ENCODE measurements around the gene MORC1.

- TF ChIP-seq BHLHE40 (IDR thresholded peaks at IDR 0.05; ENCODE audit: low read depth, low read length) = no peak
- TF ChIP-seq, protein P1, sequence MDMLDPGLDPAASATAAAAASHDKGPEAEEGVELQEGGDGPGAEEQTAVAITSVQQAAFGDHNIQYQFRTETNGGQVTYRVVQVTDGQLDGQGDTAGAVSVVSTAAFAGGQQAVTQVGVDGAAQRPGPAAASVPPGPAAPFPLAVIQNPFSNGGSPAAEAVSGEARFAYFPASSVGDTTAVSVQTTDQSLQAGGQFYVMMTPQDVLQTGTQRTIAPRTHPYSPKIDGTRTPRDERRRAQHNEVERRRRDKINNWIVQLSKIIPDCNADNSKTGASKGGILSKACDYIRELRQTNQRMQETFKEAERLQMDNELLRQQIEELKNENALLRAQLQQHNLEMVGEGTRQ (IDR thresholded peaks at IDR 0.05) = no peak
- no peak for TF ChIP-seq CTCF (IDR thresholded peaks at IDR 0.05)
- TF ChIP-seq ZFP36 (IDR thresholded peaks at IDR 0.05; ENCODE audit: borderline replicate concordance, partially characterized antibody) = no peak
- no peak for TF ChIP-seq POLR2A (IDR thresholded peaks at IDR 0.05; ENCODE audit: low read length)
Measured at GRCh38 chr3:109137761-109138160, 19.8 kb upstream of the MORC1 start.

All from A549 (cell line).